ENCODE measurements around the gene RPSA. TPM values are rescaled to one million over a fixed set of nuclear protein-coding genes. Genes with fewer than 3 reads are reported as not detected.

Gene RPSA
- 818 and 877 TPM in 2 replicates for total RNA-seq

GRCh38 chr3:39406368-39407258, at the start of gene RPSA:
TSS of gene RPSA (plus strand) at chr3:39406720. CDS start at chr3:39407654, 934 bp downstream.

GRCh38 chr3:39383045-39383880, 23.3 kb upstream of the RPSA start, which contains the start of gene SLC25A38:
TSS of gene SLC25A38 (plus strand) at chr3:39383370. CDS start at chr3:39383725, 355 bp downstream.

Other genes with a start within 250 kb of the RPSA start
- 0.07 TPM in 2 replicates for gene XIRP1, start 214.1 kb upstream of the RPSA start, total RNA-seq
- gene CX3CR1, start 126.7 kb upstream of the RPSA start, total RNA-seq = under 0.01 TPM in 1 of 2 replicates, not detected in the other
- not detected in 2 replicates for gene CCR8, start 77.0 kb upstream of the RPSA start, total RNA-seq
- gene SLC25A38, start 23.4 kb upstream of the RPSA start, total RNA-seq = 19.2 and 22.0 TPM in 2 replicates
- not detected in 2 replicates for gene MOBP, start 61.0 kb downstream of the RPSA start, total RNA-seq

All from smooth muscle cell of the pulmonary artery (primary cell).